GM19455 (cell line): ENCODE measurements around the gene RNF113A.
"Not testable (repeated sequence)": the region's sequence is repeated elsewhere in the genome, so short reads cannot be mapped to it uniquely, and the experiment has no call there.

Source experiments
- ATAC-seq: cut with Tn5 transposase; IDR thresholded peaks from one replicate; pipeline ENCODE4 v1.9.1; 2021; ENCODE audit not compliant: unreplicated experiment

The RNF113A gene

GRCh38 chrX:119852382-119853353 is 18.9 kb downstream of the RNF113A start, which contains the start of gene UPF3B:
Gene UPF3B, minus strand, starts transcription at chrX:119852963. Its CDS starts 35 bp downstream, at chrX:119852928.
- peak; percentile 97 for ATAC-seq

GRCh38 chrX:119833905-119834304 is 37.6 kb downstream of the RNF113A start:
- no peak for ATAC-seq

- no peak for ATAC-seq
Measured at GRCh38 chrX:119828446-119828845, 43.1 kb downstream of the RNF113A start.

- no peak for ATAC-seq
Measured at GRCh38 chrX:119826399-119826959, 45.1 kb downstream of the RNF113A start.

- not testable (repeated sequence) for ATAC-seq
Measured at GRCh38 chrX:119824221-119824620, 47.3 kb downstream of the RNF113A start.

- peak; percentile 94 for ATAC-seq
Measured at GRCh38 chrX:119821703-119822102, 49.8 kb downstream of the RNF113A start.
